Activated T-cell treated with anti-CD3 and anti-CD28 coated beads for 48 hours (primary cell): ENCODE data around the gene MYLK4.
"Not testable (repeated sequence)": the region's sequence is repeated elsewhere in the genome, so short reads cannot be mapped to it uniquely, and the experiment has no call there.

Experiments used
- DNase-seq: peaks from one replicate; pipeline ENCODE4 v3.0.0-alpha.2; 2020; ENCODE audit warnings: low read depth

Gene MYLK4

DNA sequence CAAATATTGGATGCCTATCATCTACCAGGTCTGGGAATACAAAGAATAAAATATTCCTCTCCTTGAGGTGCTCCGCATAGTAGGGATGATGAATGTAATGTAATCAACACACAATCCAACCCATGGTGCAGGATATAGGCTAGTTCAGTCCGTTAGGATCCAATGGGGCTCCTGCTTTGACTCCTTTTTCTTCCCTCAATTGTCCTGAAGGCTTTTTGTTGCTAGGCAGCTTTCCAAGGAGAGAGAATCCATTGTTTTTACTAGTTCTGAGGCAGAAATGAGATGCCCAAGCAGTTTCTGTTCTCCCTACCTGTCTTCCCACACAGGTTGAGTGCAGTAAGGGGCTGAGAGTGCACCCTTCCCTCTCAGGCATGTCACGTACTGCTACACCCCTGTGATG is 26.5 kb upstream of the MYLK4 start:
- no peak for DNase-seq

DNA sequence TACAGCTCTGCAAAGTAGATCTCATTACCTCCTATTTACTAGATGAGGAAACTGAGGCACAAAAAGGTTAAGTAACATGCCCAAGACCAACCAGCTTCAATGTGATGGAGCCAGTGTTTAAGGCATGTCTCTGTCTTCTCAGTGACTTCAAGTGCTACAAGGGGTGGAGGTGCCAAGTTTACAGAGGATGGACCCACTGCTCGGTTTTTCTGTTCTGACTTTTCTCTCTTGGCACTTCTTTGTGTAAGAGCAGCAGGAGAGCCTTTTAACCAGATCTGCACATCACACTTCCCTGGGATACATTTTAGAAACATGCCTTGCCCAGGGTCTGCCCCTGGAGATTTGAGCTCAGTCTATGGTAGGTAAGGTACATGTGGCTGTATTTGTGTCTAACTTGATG is 24.3 kb upstream of the MYLK4 start:
- DNase-seq = no peak

DNA sequence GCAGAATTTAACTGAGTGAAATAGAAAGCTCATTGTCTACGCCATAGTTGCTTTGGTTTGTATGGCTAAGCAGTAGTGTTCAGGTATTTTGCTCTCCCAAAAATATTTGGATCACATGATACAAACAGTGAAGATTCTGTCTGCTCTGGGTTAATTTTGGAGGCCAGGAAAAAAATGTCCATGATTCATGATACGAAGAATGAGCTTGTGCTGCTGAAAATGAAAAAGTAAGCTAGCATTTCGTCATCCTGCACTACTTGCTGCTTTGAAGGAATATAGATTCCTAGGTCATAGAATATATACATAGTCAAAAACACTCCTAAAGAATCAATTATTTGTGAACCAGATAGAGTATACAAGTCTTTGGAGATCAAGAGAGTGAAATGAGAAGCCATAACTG is 22.7 kb upstream of the MYLK4 start:
- no peak for DNase-seq

GRCh38 chr6:2772840-2773239 is 22.1 kb upstream of the MYLK4 start:
- DNase-seq = no peak

DNA sequence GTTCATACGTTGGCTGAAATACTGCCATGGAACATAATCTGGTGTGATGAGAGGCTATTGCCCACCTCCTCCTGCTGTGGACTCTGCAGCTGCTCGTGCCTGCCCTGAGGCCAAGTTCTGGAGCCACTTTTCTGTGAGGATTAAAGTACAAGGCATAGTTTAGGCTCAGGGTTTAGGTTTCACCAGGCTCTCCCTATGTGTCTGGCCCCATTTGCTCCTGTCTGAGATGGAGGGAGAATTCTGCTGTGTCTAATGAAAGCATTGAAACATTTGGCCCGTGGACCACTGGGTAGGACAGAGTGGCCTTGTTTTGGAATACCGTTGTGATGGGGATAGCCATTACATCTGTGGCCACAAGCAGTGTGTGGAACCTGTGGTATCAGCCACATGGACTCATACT is 20.4 kb upstream of the MYLK4 start:
- DNase-seq = no peak

GRCh38 chr6:2770171-2770570 is 19.4 kb upstream of the MYLK4 start:
- no peak for DNase-seq

- DNase-seq = no peak
Measured at GRCh38 chr6:2768696-2769095, 18.0 kb upstream of the MYLK4 start.

DNA sequence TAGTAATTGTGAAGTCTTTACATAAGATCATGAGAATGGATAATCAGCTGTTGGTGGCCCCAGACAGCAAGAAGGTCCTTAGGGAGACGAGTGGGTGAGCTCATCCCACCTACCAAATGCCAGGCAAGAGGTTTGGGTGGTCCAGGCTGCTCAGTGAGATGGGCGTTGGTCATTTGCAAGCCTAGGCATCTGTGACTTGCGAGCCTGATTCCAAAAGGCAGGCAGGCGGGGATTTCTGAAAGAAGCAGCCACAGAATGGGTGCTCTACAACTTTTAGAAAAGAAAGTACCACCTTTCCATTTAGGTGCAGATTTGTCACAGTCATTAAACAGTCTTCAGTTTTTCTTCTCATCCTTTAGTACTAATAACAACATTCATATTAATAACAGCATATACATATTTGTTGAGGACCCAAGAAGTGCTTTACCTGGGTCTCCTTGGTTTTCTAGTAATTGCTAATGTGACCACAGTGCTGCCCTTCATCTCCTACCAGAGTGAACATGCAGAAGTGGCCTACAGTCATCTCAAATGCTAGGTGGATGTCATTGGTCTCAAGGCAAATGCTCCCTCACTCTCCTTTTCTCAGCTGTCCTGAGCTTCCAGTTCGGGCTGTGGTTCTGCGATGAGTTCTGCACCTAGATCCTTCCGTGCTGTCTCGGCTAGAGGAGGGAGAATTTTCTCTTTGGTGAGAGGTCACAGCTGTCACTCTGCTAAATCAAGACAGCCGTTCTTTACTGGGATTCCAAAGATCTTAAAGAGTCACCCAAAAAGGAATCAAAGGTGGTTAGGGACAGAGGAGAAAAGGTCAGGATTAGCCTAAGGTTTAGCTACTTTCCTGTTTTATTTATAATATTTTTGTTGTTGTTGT is 17.2 kb upstream of the MYLK4 start:
- DNase-seq = no peak

DNA sequence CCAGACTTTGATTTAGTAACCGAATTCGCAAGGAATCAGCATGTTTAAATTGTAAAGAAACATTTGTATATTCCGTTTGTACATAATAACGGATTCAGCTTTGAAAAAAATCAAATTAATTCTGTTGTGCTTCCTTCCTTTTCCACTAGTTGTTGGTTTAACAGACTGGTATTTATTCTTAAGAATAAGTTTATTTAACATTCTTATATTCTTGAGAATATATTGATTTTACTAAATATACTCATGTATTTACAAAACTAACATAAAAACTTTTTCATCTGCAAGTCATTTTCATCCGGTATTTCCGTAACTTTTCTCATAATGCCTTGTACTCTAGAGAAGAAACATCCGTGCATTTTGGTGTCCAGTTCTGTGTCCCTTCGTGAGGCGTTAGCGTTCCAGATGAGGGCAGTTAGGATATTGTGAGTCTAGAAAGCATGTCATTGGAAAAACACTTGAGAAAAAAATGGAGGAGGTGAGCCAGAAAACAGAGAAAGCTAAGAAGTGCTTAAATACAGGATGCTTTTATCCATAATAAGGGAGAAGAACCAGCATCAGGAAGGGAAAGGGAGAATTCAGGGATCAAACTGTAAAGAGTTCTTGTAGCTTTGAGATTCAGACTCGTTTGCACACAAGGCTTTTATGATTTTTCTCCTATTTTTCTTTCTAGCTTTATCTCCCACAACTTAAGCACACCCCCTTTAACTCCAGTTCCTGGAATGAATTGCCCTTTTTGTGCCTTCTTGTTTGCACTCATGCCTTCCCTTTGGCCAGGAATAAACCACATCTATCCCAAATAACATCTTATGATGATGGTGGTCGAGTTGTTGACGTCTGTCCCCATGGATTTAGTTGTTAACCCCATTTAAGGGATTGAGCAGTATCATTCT is 16.3 kb upstream of the MYLK4 start:
- DNase-seq = no peak

DNA sequence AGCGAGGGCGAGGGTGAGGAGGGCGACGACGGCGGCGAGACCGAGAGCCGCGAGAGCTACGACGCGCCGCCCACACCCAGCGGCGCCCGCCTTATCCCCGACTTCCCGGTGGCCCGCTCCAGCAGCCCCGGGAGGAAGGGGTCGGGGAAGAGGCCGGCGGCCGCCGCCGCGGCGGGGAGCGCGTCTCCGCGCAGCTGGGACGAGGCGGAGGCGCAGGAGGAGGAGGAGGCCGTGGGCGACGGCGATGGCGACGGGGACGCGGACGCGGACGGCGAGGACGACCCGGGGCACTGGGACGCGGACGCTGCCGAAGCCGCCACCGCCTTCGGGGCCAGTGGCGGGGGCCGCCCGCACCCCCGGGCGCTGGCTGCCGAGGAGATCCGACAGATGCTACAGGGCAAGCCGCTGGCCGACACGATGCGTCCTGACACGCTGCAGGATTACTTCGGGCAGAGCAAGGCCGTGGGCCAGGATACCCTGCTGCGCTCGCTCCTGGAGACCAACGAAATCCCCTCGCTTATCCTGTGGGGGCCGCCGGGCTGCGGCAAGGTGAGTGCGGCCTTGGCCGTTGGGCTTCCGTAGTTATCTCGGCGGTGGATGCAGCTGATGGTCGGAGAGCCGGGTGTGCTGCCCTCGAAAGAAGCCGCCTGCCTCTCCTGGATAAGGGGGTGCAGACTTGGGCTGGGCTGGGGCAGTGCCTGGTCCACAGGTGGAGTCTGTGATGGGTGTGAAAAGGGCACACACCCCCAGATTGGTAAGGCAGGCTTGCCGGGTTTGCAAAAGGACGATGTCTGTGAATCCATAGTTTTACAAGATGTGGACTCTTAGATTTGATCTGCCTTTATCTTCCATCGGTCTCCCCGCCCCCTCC is 15.4 kb upstream of the MYLK4 start:
- DNase-seq = peak; percentile 50

DNA sequence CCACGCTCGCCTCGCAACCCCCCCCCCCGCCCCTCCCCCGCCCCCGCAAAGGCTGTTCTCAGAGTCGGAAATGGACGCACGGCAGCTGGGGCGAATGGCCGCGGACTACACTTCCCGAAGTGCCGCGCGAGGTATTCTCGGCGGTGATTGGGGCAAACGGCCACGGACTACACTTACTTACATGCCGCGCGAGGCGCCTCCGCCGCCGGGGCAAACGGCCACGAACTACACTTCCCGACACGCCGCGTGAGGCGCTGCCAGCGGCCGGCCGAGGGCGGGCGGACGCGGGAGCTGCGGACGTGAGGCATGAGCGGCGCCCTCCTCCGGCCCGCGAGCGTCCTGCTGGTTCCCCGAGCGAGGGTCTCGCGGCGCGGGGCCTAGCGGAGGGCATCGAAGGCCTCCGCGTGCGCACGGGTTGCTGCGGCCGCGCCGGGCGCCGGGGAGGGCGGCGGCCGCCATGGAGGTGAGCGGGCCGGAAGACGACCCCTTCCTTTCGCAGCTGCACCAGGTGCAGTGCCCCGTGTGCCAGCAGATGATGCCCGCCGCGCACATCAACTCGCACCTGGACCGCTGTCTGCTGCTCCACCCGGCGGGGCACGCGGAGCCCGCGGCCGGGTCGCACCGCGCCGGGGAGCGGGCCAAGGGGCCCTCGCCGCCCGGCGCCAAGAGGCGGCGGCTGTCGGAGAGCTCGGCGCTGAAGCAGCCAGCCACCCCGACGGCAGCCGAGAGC is 14.6 kb upstream of the MYLK4 start, which contains the start of gene WRNIP1:
WRNIP1 (plus strand) TSS at position 228 of the 730 bp plus-strand sequence; CDS start at position 458, 230 bp downstream.
- peak; percentile 95 for DNase-seq

DNA sequence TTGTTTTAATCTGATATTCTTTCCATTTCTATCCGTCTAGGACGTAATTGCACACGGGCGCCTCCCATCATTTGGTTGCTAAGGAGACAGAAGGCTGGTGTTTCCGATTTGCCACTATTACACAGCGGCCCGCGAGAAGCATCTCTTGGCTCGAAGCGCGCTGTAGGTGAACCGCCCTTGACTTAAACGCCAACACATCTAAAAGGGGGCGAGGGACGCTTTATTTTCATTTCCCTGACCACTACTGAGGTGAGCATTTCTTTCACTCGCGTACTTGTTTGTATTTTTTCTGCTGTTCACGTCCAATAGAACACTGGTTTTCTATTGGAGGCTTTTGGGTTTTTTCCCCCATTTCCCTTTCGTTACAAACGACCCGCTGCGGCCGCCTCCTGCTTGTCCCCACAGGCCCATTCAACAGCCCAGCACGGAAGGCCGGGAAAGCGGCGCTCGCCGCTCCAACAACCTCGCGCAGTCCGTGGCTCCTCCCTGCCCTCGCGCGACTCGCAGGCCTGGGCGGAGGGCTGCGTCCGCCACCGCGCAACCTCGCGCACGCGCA is 14.0 kb upstream of the MYLK4 start:
- peak; percentile 35 for DNase-seq

- no peak for DNase-seq
Measured at GRCh38 chr6:2763876-2764540, 13.3 kb upstream of the MYLK4 start.

- no peak for DNase-seq
Measured at GRCh38 chr6:2763345-2763841, 12.7 kb upstream of the MYLK4 start.

DNA sequence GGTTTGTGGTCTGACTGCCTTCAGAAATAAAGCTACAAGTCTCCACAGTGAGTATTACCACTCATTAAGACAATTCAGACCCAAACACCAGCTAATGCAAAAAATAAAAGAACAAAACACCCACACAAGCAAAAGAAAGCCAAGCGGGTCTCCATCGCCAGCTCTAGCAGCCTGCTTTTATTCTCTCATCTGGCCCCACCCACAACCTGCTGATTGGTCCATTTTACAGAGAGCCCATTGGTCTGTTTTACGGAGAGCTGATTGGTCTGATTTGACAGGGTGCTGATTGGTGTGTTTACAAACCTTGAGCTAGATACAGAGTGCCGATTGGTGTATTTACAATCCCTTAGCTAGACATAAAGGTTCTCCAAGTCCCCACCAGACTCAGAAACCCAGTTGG is 12.1 kb upstream of the MYLK4 start:
- not testable (repeated sequence) for DNase-seq

GRCh38 chr6:2760882-2761842 is 10.4 kb upstream of the MYLK4 start:
- no peak for DNase-seq

GRCh38 chr6:2758980-2759379 is 8.3 kb upstream of the MYLK4 start:
- no peak for DNase-seq

- no peak for DNase-seq
Measured at GRCh38 chr6:2756687-2757224, 6.0 kb upstream of the MYLK4 start.

DNA sequence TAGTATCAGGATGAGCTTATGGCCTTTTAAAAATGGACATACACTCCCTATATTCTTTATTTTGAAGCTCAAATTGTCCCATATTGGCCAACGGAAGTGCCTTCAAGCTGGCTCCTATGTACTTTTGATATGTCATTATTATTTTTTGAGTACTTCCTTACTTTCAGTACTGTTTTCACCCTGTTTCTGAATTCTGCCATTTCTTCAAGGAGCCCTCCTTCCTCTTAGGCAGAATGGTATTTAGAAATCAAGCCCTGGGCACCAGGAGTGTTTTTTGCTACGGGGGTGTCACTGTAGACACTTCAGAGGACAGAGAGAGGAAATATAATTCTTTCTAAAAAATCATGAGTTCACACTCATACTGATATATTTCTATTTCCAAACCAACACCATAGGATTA is 5.5 kb upstream of the MYLK4 start:
- DNase-seq = no peak
